ENCODE measurements around the gene MPPED2.

DNA sequence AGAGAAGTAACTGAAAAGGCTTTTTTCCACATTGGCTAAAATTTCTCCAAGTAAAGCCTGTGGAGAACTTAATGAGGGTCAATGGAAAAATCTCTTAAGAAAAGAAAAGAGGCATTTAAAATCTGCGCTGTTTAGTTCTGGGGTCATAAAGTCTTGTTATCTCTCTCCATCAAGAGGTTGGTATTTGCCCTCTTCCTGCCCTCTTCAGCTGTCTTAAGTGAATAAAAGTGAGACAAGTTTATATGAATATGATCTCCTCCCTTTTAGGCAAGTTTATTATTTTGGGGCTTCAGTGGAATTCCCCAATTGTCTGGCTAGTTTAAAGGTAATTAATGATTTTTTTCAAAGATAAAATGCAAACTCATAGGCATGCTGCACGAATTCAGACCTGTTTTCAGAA is 173.6 kb downstream of the MPPED2 start:
- TF ChIP-seq, protein P1, sequence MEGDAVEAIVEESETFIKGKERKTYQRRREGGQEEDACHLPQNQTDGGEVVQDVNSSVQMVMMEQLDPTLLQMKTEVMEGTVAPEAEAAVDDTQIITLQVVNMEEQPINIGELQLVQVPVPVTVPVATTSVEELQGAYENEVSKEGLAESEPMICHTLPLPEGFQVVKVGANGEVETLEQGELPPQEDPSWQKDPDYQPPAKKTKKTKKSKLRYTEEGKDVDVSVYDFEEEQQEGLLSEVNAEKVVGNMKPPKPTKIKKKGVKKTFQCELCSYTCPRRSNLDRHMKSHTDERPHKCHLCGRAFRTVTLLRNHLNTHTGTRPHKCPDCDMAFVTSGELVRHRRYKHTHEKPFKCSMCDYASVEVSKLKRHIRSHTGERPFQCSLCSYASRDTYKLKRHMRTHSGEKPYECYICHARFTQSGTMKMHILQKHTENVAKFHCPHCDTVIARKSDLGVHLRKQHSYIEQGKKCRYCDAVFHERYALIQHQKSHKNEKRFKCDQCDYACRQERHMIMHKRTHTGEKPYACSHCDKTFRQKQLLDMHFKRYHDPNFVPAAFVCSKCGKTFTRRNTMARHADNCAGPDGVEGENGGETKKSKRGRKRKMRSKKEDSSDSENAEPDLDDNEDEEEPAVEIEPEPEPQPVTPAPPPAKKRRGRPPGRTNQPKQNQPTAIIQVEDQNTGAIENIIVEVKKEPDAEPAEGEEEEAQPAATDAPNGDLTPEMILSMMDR (IDR thresholded peaks at IDR 0.05; ENCODE audit: extremely low read depth in 1 of 2, insufficient read depth in 1 of 2, low read depth in 1 of 2, low read length in 2 of 2): no peak
- no peak for TF ChIP-seq POLR2A (IDR thresholded peaks at IDR 0.05; ENCODE audit: low read depth, low read length)
- TF ChIP-seq POLR2AphosphoS5 (IDR thresholded peaks at IDR 0.05; ENCODE audit: insufficient read depth, low read depth, low read length): no peak
- TF ChIP-seq, protein P2, sequence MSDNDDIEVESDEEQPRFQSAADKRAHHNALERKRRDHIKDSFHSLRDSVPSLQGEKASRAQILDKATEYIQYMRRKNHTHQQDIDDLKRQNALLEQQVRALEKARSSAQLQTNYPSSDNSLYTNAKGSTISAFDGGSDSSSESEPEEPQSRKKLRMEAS (IDR thresholded peaks at IDR 0.05; ENCODE audit: insufficient read depth, insufficient read length): no peak
- TF ChIP-seq EZH2 (IDR thresholded peaks at IDR 0.05; ENCODE audit: borderline replicate concordance, low read depth, low read length, severe bottlenecking): no peak
- no peak for TF ChIP-seq MYC (IDR thresholded peaks at IDR 0.05; ENCODE audit: low read depth, low read length)
